HCT116 (cell line): ENCODE results near the gene COA8. TPM values are rescaled to one million over a fixed set of nuclear protein-coding genes. Genes with fewer than 3 reads are reported as not detected.

ENCODE experiments used
- ATAC-seq: fragments of 200-7000 bp; cut with Tn5 transposase; 2 replicates; pipeline ENCODE4 v1.9.1; 2020; ENCODE audit warnings: mild to moderate bottlenecking, moderate library complexity
- BruUV-seq: library from RNA; stranded (reverse); fragments of 400-500 nt; replicated peaks from 2 replicates; lab custom pipeline; 2021; lab: Mats Ljungman, UMichigan
- CTCF ChIA-PET: fragments of 300-600 bp; sonication (Branson Sonifier 250); formaldehyde crosslinking; loops from one replicate; lab custom pipeline; 2021; ENCODE audit warnings: antibody characterized with exemption; lab: Charles Lee
- POLR2A ChIA-PET: fragments of 300-600, 350-600 bp; sonication (Branson Sonifier 250); formaldehyde crosslinking; loops from one replicate; lab custom pipeline; 2021; ENCODE audit warnings: antibody characterized with exemption; lab: Charles Lee
- RAD21 ChIA-PET, 2 experiments: fragments of 300-600 bp; sonication (Branson Sonifier 250); formaldehyde crosslinking; loops; one replicate each; lab custom pipeline; 2023; ENCODE audit warnings: low total read pairs in 2 of 2; ENCODE audit not compliant: uncharacterized antibody in 2 of 2, unreplicated experiment in 2 of 2, low non-redundant PET in 1 of 2; lab: Charles Lee
- DNase-seq: peaks from one replicate; pipeline ENCODE4 v3.0.0-alpha.2; 2010; ENCODE audit warnings: low read depth, low spot score
- H2AFZ ChIP-seq: fragments of 200-600 bp; shearing (Covaris generic), sonication (generic); 2 replicates; pipeline ENCODE4 v1.6.1; 2017; ENCODE audit warnings: low read depth, mixed run types, mixed read lengths, antibody characterized with exemption, low read length; ENCODE audit not compliant: poor library complexity, severe bottlenecking
- H3K27ac ChIP-seq: 2 replicates; pipeline ENCODE4 v1.5.1; 2012; ENCODE audit warnings: low read depth, low read length
- H3K27me3 ChIP-seq: fragments of 200-600 bp; sonication (generic); 2 replicates; pipeline ENCODE4 v1.6.1; 2016; ENCODE audit warnings: mixed run types, low read length, mixed read lengths; ENCODE audit not compliant: insufficient read depth
- H3K36me3 ChIP-seq, 2 experiments: fragments of 200-500 bp in 1 of 2; fragments of 200-600 bp in 1 of 2; sonication (Bioruptor generic) in 1 of 2; sonication (generic) in 1 of 2; 2 replicates each; pipeline versions ENCODE4 v1.5.1 to v1.6.1; 2014 to 2016; ENCODE audit warnings: low read length in 2 of 2, inconsistent platforms in 1 of 2, mixed read lengths in 1 of 2, mixed run types in 1 of 2; ENCODE audit not compliant: insufficient read depth in 2 of 2, control insufficient read depth in 1 of 2
- H3K4me1 ChIP-seq, 2 experiments: fragments of 200-600 bp in 1 of 2; sonication (generic) in 1 of 2; 2 replicates each; pipeline versions ENCODE4 v1.5.1 to v1.6.1; 2012 to 2017; ENCODE audit warnings: low read length in 2 of 2, inconsistent platforms in 1 of 2, mild to moderate bottlenecking in 1 of 2, mixed read lengths in 1 of 2, mixed run types in 1 of 2, moderate library complexity in 1 of 2; ENCODE audit not compliant: insufficient read depth in 2 of 2, control insufficient read depth in 1 of 2
- H3K4me2 ChIP-seq: fragments of 200-600 bp; sonication (generic); 2 replicates; pipeline ENCODE4 v1.6.1; 2017; ENCODE audit warnings: mixed run types, low read length, mixed read lengths
- H3K4me3 ChIP-seq, 2 experiments: fragments of 200-600 bp in 1 of 2; sonication (generic) in 1 of 2; replicated peaks in 1 of 2; 2 replicates each; pipeline ENCODE4 v1.5.1; 2011 to 2016; ENCODE audit warnings: low read length in 2 of 2, control low read depth in 1 of 2, low read depth in 1 of 2, mild to moderate bottlenecking in 1 of 2, mixed read lengths in 1 of 2, mixed run types in 1 of 2
- H3K79me2 ChIP-seq: fragments of 200-600 bp; sonication (generic); 2 replicates; pipeline ENCODE4 v1.6.1; 2017; ENCODE audit warnings: mild to moderate bottlenecking, mixed run types, low read length, moderate library complexity, mixed read lengths; ENCODE audit not compliant: insufficient read depth
- H3K9ac ChIP-seq: fragments of 200-600 bp; sonication (generic); 2 replicates; pipeline ENCODE4 v1.6.1; 2016; ENCODE audit warnings: low read length, mixed read lengths
- H3K9me2 ChIP-seq: fragments of 200-600 bp; sonication (generic), shearing (Covaris generic); 2 replicates; pipeline ENCODE4 v1.6.1; 2017; ENCODE audit warnings: mixed run types, mild to moderate bottlenecking, moderate library complexity; ENCODE audit not compliant: insufficient read depth
- H3K9me3 ChIP-seq, 2 experiments: fragments of 200-500 bp in 1 of 2; fragments of 200-600 bp in 1 of 2; sonication (Bioruptor generic) in 1 of 2; sonication (generic) in 1 of 2; 2 replicates each; pipeline ENCODE4 v1.6.1; 2014 to 2017; ENCODE audit warnings: low read length in 2 of 2, mixed read lengths in 2 of 2, inconsistent platforms in 1 of 2, low read depth in 1 of 2, mild to moderate bottlenecking in 1 of 2, mixed run types in 1 of 2, moderate library complexity in 1 of 2; ENCODE audit not compliant: control insufficient read depth in 1 of 2, insufficient read depth in 1 of 2
- H4K20me1 ChIP-seq: fragments of 200-600 bp; sonication (generic), shearing (Covaris generic); 2 replicates; pipeline ENCODE4 v1.6.1; 2017; ENCODE audit warnings: mixed run types, mild to moderate bottlenecking, moderate library complexity; ENCODE audit not compliant: insufficient read depth
- CEBPB ChIP-seq: IDR thresholded peaks from 2 replicates; pipeline ENCODE4 v1.6.1; 2012; ENCODE audit warnings: low read depth
- CTCF ChIP-seq, 3 experiments: fragments of 200-600 bp in 1 of 3; sonication (generic) in 1 of 3; IDR thresholded peaks in 2 of 3; conservative IDR thresholded peaks in 1 of 3; 2 replicates each; pipeline ENCODE4 v1.5.1; 2012 to 2017; ENCODE audit warnings: low read depth in 2 of 3, low read length in 2 of 3, antibody characterized with exemption in 1 of 3, borderline replicate concordance in 1 of 3, control low read depth in 1 of 3, mild to moderate bottlenecking in 1 of 3, mixed read lengths in 1 of 3, mixed run types in 1 of 3, moderate library complexity in 1 of 3; ENCODE audit not compliant: insufficient read depth in 1 of 3
- YY1 ChIP-seq: IDR thresholded peaks from 2 replicates; pipeline ENCODE4 v1.6.1; 2011; ENCODE audit warnings: low read length, low read depth, moderate library complexity, mild to moderate bottlenecking; ENCODE audit not compliant: insufficient replicate concordance; ENCODE audit errors: extremely low read depth
- intact Hi-C: fragments of 100-400 bp; cut with micrococcal nuclease; formaldehyde crosslinking; loops from 2 replicates; pipeline ENCODE4 v1.10.0; 2022
- total RNA-seq: library from RNA; stranded (reverse); gene quantifications from one replicate; pipeline ENCODE4 v1.2.1, GENCODE V29; 2021; ENCODE audit not compliant: unreplicated experiment

COA8 gene
- total RNA-seq, 1 experiment from 2014 or later = 29.4 TPM

GRCh38 chr14:103546652-103547454 is 15.9 kb upstream of the COA8 start:
- Histone ChIP-seq H3K4me2 (no peak overlapping the region), H3K27ac (no peak overlapping the region), H3K36me3 (no peaks in the 10 kb centered on the region), H3K79me2 (no peaks in the 10 kb centered on the region), H3K27me3 (no peaks in the 10 kb centered on the region), H2AFZ (no peak overlapping the region), H3K4me1 (peaks cover 15 to 30% of the 10 kb centered on the region in 2 experiments), H3K9ac (no peak overlapping the region), H3K4me3 (no peak overlapping the region), H4K20me1 (no peaks in the 10 kb centered on the region), H3K9me3 (no peaks in the 10 kb centered on the region), H3K9me2 (no peaks in the 10 kb centered on the region)
- RAD21 ChIA-PET = interaction anchor here (1.0 to 2.0 kb wide), 4 partner anchors 26 to 28 kb away, joined by 5 to 7 read pairs (median 6); no protein-coding TSS in a partner anchor
- intact Hi-C loops = loop anchor here (1.0 kb wide), 2 partner anchors 29 to 47 kb away; no protein-coding TSS in a partner anchor
- no TSS peak for BruUV-seq
- POLR2A ChIA-PET = interaction anchor here (0.6 to 2.6 kb wide), 2 partner anchors 26 to 28 kb away, joined by 3 to 12 read pairs; no protein-coding TSS in a partner anchor
- TF ChIP-seq YY1 (peak; percentile 4), CEBPB (no peak), CTCF (IDR thresholded peaks at IDR 0.05 in 2 of 3, conservative IDR thresholded peaks at IDR 0.05 in 1 of 3; ENCODE audit: borderline replicate concordance in 1 of 3, insufficient read depth in 1 of 3, low read depth in 2 of 3, low read length in 2 of 3) (peak in 2 of 3 experiments; percentile 78 to 88; a peak in 4 of 6 replicates)
- CTCF ChIA-PET = interaction anchor here (0.5 to 3.1 kb wide), 8 partner anchors 10 to 442 kb away, joined by 3 to 38 read pairs (median 4); partner anchors contain the start of gene CKB
- peak; percentile 47 for DNase-seq
- ATAC-seq = peak; percentile 88
